Midbrain (tissue), 1 donor: Measurements from ENCODE around the gene LOXHD1.

ENCODE experiments used
- DNase-seq: peaks from one replicate; lab custom pipeline; 2025; lab: John Stamatoyannopoulos, UW

Gene LOXHD1

GRCh38 chr18:46541626-46542189 is 115.3 kb downstream of the LOXHD1 start:
- DNase-seq: no peak

GRCh38 chr18:46538376-46538775 is 118.6 kb downstream of the LOXHD1 start:
- DNase-seq: no peak

GRCh38 chr18:46536215-46536874 is 120.7 kb downstream of the LOXHD1 start:
- no peak for DNase-seq

- DNase-seq: no peak
Observed at GRCh38 chr18:46531482-46531881, 125.5 kb downstream of the LOXHD1 start.

- DNase-seq: no peak
Observed at GRCh38 chr18:46528037-46528436, 129.0 kb downstream of the LOXHD1 start.

GRCh38 chr18:46519870-46520269 is 137.2 kb downstream of the LOXHD1 start:
- DNase-seq: no peak

- no peak for DNase-seq
Observed at GRCh38 chr18:46518438-46518837, 138.6 kb downstream of the LOXHD1 start.

GRCh38 chr18:46516555-46516954 is 140.5 kb downstream of the LOXHD1 start:
- no peak for DNase-seq

GRCh38 chr18:46510386-46510785 is 146.6 kb downstream of the LOXHD1 start:
- no peak for DNase-seq

GRCh38 chr18:46509530-46509929 is 147.5 kb downstream of the LOXHD1 start:
- no peak for DNase-seq

GRCh38 chr18:46506974-46507586 is 149.9 kb downstream of the LOXHD1 start:
- no peak for DNase-seq

GRCh38 chr18:46502444-46502843 is 154.6 kb downstream of the LOXHD1 start:
- no peak for DNase-seq

- DNase-seq: peak; percentile 8
Observed at GRCh38 chr18:46497129-46497528, 159.9 kb downstream of the LOXHD1 start.

GRCh38 chr18:46488471-46489213 is 168.4 kb downstream of the LOXHD1 start:
- DNase-seq: no peak

- DNase-seq: no peak
Observed at GRCh38 chr18:46485675-46486194, 171.3 kb downstream of the LOXHD1 start.

GRCh38 chr18:46484971-46485370 is 172.0 kb downstream of the LOXHD1 start:
- no peak for DNase-seq

- no peak for DNase-seq
Observed at GRCh38 chr18:46482831-46483230, 174.2 kb downstream of the LOXHD1 start.

GRCh38 chr18:46481847-46482245 is 175.2 kb downstream of the LOXHD1 start:
- DNase-seq: no peak

GRCh38 chr18:46481048-46481846 is 175.8 kb downstream of the LOXHD1 start:
- DNase-seq: peak; percentile 17

- DNase-seq: no peak
Observed at GRCh38 chr18:46480226-46480625, 176.8 kb downstream of the LOXHD1 start.

- DNase-seq: no peak
Observed at GRCh38 chr18:46478796-46479195, 178.2 kb downstream of the LOXHD1 start.
